ENCODE results near the gene ADAM10.
"Not testable (repeated sequence)": the region's sequence is repeated elsewhere in the genome, so short reads cannot be mapped to it uniquely, and the experiment has no call there.

ADAM10 gene

DNA sequence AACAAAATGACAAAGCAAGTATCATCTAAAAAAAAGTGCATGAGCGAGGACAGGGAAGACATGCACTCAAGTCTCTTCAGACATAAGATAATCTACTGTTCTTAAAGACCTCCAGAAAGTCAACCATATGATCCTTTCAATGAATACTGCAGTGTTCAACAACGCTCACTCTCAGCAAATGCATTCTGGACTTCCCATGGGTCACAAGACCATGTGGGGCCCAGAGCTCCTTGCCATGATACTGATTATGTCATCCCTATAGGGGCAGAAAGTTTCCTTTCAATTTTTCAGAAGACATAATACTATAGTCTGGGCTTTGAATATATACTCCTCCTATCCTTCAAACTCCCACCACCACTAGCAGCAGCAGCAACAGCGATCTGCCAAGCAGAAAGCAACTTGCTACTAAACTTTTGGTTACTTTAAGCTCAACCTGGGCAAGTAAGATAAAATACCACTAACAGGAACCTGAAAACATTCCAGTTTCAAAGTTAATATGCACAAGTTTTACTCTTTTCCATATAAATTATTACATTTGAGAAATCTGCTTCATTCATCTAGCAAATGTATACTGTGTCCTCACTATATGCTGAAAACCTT, 143.5 kb downstream of the ADAM10 start:
- DNase-seq = no peak

DNA sequence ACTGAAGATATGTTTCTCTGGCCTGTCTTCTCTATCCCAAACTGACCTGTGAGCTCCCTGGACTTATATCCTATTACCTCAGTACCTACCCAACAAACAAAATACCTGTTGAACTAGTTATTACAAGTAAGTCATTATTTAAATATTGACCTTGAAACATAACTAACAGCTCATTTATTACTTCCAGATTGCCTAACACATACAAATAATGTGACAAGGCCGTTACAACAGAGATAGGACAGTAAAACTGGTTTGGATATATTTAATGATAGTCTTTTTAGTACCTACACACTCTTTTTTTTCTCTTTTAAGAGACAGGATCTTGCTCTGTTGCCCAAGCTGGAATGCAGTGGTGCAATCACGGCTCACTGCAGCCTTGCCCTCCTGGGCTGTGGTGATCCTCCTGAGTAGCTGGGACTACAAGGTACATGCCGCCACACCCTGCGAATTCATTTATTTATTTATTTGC, 145.0 kb downstream of the ADAM10 start:
- no peak for DNase-seq

DNA sequence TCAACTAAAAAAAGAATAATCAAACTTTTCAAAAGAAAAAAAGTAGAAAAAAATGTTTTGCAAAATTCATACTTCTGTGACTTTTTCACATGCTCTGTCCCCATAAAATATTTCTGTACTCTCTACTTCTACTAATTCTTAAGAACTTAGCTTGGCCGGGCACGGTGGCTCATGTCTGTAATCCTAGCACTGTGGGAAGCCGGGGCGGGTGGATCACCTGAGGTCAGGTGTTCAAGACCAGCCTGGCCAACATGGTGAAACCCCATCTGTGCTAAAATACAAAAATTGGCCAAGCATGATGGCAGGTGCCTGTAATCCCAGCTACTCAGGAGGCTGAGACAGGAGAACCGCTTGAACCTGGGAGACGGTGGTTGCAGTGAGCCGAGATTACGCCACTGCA, 145.6 kb downstream of the ADAM10 start:
- DNase-seq = not testable (repeated sequence)

DNA sequence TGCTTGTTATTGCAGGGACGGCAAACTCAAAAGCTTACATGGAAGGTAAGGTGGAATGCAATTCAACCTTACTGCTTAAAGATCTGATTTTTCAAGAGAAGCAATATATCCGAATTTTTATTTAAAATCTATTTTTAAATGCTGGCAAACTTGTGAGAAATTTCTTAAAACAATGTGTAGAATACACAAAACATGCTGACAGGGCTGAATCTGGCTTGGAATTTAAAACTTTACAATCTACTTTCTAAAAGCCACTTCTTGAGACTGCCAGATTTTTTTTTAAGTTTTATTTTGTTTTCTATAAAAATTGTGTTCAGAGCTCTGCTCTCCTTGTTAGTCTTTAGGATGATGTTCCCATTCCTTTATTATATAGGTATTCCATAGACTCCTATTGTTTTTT, 146.7 kb downstream of the ADAM10 start:
- no peak for DNase-seq

DNA sequence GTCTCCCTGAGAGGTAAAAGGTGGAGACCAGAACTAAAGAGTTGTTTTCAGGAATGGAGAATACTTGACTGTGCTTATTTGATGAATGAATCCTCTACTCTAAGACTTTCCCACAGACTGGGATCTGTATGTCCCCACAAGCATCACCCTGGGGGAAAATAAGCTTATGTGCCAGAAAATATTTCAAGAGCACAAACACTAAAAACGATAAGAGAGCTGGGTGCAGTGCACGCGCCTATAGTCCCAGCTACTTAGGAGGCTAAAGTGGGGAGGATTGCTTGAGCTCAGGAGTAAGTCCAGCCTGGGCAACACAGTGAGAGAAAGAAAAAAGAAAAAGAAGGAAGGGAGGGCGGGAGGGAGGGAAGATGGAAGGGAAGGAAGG, 150.7 kb downstream of the ADAM10 start:
- DNase-seq = no peak

DNA sequence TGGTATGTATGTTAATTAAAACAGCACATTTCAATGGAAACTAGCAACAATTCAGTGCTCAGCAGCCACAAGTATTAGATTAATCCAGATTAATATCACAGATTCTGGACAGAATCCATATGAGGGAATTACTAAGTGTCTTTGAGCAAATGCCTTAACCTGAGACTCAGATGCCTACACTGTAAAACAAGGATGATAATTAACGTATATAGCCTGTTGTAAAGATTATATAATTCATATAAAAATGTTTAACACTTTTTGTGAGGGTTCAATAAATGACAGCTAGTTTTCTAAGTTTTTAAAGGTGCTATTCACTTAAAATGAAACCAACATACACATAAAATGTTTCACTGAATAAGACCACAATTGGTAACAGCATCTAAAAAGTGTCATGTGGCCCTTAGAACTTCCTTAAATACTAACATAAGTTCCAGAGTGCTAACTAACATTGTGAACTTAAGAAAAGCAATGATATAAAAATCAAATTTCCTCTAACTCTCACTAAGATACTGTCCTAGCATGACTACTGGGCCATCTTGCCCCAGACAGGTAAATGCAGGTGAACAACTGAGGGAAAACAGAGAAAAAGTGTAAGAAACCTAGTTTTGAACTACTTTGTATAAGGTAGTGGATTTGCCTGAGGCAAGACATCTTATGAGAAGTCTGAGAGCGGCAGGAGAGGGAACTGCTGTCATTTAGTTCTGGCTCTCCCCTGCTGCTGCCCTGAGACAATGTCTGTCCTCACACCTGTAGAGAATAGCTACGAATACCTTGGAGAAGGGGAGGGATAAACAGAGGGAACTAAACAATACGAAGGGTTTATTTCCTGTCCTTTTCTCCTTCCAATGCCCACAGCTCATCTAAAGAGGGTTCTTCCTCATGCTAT, 151.3 kb downstream of the ADAM10 start:
- no peak for DNase-seq

DNA sequence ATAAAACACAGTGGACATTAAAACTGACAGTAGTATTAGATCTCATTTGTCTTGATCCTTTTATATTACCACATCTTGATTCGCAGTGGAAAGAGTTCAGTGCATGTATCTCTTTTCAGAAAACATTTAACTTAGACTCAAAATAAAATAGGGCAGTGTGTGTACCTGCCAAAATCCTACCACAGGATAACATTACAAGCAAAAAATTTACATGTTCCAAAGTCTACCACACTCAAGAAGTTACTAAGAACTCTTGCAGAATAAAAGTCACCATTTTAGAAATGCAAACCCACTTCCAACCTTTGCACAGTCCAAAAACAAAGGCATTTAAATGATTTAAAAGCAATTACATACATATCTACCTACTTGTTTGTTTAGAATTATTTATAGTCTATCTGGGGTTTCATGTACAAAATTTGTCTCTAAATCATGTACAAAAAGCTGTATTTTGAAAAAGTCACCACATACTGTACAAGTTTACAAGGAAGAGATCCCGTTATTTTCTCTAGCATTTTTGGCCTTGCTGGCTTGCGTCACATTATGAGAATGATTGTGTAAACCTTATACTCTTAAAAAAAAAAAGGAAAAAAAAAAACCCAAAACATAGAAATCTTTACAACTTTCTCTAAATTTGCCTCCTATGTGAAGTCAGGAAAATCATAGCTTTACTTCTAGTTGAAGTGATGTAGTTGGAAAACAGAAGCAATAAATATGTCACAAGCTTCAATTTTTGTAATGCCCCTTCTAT, 153.8 kb downstream of the ADAM10 start:
- no peak for DNase-seq

DNA sequence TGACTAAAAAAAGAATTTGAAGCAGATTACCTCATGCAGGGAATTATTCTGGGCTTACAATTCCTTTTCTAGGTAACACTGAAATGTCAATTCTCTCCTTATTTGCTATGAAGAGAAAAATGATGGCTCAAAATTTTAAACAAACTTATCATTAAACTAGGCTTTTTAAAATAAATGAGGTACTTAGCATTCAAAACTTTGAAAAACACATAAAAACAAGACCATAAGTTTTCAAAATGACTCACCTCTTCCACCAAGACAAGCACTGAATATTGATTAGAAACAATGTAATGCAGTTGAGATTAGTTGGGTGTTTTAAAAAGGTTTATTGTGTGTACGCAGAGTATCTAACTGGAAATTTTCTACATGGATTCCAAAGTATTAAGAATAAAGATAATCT, 154.6 kb downstream of the ADAM10 start:
- no peak for DNase-seq

DNA sequence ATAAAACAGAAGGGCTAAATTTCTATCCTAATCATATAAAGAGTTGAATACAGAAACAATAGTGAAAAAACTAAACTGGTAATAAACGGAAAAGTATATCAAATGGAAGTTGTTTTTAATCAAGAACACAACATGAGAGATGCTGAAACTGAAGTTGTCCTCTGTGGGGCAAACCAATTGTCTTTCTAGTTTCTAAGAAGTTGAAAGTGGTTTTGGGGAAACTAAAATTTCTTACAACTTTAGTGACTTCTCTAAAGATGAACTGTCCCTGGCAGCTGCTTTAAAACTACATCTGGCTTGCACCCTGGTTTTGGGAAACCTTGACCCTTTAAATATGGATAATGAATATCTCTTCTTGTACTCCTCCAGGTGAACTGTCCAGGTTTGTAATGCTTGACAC, 155.6 kb downstream of the ADAM10 start:
- no peak for DNase-seq

DNA sequence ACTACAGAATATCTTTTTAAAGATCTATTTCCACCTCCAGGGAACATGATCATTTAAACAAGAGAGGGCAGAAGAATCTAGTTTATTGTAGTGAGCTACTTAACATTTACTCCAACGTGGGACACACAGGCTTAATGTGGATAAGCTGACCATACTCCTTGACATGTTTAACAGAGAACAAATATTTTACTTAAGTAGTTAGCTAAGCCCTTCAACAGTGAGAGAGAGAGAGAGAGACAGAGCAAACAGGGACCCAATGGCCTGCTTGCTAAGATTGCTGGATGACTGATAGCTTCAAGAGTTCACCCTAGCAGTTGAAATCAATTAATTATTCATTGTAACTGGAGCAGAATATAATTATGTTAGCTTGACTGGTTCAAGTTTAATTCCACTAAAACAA, 158.6 kb downstream of the ADAM10 start:
- DNase-seq = no peak

DNA sequence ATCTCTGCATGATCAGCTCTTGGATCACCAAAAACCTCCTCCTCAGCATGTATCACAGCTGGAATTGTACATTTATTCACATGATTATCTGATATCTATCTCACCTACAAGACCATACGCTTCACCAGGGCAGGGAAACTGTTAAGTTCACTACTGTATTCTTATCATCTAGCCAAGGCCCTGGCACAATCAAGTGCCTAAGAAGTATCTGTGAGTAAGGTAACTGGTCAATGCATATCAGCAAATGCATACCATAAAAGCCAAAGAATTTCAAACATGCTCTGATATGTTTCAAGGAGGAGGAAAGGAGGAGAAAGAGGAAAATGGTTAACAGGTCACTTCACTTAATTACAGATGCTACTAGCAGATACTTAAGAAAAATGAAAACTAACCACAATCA, 159.3 kb downstream of the ADAM10 start:
- DNase-seq = no peak

DNA sequence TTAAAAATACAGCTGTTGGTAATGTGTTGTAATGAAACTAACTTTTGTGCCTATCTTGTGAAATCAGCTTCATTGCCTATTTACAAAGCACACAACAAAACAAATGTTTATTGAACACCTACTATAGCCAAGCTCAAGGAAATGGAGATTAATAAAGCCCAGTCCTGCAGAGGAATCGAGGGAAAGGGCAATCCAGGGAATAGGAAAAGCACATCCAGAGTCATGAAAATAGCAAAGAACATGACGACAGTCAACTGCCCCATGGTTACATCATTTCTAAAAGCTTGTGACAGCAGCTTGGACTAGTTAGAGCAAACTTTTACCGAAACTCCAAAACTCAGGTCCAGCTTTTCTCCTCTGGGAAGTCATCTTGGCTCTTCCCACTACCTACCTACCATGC, 160.5 kb downstream of the ADAM10 start:
- no peak for DNase-seq

DNA sequence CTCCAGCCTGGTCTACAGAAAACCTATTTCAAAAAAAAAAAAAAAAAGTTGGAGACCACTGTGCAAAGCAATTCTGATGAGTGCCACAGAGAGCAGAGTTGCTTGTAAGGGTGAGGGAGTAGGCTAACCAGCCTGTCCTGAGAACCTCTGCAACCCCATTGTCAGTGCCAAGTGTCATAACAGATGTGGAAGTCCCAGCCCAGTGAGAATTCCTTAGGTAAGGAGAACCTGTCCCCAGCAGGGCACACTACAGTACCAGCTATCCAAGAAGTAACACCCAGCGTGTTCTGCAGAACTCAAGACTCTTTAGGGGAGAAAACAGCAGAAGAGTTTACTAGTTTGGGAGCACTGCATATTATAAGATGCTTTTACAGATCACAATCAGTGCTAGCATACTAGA, 161.4 kb downstream of the ADAM10 start:
- no peak for DNase-seq

DNA sequence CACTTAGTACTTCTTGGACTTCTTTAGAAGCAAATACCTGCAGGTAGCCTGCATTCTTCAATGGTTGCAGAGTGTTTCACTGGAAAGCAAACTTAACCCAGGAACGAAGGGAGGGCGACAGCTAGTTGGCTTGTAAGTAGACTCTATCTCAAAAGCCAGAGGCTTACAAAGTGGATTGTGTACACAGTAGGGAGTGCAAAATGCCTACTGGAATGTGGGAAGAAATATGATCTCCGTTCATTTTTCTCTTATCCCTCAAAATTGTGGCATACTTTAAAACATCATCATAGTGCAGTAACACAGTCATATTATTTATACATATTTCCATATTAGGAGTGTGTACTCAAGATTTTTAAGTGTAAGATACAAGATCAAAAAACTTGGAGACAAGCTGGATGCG, 162.0 kb downstream of the ADAM10 start:
- DNase-seq = no peak

DNA sequence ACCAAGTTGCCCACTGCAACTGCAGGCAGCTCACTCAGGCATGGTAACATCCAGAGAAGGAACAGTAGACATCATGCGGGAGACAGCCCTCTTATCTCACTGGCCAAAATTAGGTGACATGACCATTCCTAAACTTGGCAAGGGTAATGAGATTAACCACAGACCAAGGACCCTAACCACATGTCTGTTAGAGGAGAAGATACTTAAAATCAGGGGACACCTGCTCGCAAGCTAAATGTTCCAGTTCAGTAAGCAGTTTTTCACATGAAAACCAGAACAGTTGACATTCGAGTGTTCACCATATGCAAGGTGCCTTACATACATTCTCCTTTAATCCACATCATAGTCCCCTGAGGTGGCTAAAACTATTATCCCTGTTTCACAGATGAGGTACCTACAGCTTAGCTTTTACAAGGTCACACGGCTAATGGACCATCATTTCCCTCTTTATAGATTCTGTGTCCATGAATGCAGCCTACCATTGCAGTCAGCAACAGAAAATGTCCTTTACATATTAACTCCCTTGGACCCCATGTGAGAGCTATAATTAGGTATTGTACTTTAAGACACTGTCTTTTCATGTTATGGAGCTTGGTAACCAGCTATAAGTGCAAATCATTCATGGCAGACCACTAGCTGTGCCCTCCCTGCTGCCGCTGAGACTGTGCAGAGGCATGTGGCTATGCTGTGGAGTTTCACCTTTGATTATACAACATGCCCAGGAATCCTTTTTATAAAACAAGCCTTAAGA, 163.6 kb downstream of the ADAM10 start:
- DNase-seq = no peak

DNA sequence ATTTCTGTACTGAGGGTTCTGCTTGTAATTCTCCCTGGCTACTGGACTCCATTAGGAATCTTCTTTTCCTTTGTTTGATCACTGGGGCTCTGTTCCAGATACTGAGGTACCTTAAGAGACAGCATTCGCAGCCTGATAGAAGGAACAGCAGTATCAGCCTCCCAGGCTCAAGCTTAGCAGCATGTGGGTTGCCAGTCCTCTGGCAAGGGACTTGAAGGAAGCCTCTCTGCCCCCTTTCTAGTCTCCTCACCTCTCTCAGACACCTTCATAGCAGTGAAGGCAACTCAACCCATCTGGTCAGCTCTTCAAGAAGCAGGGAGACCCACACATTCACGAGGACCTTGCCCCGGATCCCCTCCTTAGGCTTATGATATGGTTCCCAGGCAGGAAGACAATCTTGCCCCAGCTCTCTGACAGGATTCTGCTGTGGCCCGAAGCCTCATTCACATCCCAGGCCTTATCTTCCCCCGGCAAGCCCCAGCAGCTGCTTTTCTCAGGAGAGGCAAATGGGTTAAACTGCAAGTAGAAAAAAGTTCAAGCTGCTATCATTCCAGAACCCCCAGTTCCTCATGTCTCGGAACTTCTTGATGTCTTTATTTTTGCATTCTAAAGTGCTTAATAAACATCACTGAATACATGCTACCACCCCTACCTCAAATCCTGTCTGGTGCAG, 164.6 kb downstream of the ADAM10 start:
- no peak for DNase-seq

DNA sequence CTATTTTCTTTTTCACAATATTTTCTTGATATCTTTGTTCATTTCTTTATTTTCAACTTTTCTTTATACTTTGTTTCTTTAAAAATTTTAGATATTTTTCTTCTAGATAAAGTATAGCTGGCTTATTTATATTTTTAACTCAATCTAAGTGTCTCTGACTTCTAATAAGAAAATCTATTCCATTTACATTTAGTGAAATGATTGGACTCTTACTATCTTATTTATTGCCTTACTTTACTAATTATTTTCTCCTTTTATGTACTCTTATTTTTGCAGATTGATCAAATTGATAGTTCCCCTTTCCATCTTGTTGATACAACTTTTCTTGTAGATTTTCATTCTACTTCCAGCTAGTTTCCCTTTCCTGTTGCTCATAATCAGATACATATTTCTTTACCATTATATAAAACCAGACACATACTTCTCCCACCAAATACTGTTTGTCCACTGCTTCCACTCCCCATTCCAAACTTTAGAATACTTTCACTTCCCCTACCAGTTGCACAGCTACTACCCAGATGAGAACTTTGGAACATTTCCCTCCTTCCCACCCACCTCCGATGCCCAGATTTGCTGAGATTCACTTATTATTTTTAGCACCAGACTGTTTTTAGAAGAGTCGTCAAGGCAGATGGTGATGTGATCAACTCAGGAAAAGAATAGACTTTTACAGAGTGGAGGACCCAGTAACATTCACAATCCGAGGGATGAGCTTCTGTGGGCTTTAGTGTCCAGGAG, 166.2 kb downstream of the ADAM10 start:
- DNase-seq = no peak

DNA sequence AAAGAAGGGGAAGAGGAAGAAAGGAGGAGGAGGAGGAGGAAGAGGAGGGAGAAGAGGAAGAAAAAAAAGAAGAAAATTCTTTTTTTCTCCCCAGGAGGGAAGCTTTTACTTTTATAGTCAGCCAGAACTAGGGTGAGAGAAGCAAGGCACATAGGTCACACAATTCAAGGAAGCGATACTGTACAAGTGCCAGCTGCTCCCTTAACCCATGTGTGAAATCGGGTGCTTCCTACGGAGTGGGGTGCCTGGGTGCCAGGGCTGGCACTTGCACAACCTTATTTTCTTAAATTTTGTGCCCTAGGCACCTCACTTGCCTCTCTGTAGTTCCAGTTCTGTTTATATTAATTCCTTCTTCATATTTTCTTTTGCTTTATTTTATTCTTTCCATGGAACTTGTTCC, 167.3 kb downstream of the ADAM10 start:
- DNase-seq = no peak

DNA sequence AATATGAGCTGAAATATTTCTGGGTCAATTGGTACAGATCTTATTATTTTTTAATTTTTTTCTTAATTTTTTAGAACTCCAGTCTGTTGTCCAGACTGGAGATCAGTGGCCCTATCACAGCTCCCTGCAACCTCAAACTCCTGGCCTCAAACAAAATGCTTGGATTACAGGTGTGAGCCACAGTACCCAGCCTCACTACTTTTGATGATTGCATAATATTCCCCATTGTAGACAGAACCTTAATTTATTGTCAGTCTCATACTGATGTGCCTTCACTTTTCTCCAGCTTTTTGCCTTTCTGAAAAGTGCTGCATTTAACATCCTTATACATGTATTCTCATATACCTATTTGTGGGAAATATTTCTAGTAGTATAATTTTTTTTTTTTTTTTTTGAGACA, 172.8 kb downstream of the ADAM10 start:
- no peak for DNase-seq

DNA sequence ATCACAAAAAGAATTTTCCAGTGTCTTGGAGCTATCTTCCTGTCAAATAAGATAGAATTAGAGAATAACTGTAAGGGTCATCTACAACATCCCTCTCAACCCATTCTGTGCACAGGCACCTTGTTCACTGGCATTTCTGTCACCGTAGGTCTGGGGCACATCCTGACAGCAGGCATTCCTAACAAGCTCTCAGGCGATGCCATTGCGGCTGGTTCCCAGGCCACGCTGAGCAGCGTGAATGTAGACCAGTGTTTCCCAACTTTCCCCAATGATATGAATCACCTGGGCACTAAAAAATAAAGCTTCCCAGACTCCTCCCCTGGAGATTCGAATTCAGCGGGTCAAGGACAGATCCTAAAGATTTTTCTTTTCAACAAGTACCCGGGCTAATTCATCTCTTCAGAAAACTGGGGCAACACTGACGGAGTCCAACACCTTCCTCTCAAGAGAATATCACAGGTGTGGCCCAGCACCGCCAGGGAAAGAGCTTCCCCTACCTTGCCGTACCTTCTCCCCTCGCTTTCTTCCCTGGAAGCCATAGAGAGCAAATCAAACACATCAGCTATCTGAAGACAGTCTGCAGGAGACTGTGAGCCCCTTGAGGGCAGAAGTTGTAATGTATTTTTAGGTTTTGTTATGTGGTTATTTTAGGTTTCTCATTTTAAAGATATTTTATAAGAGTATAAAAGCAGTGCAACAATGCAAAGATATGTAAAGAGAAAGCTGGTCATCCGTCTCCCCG, 174.3 kb downstream of the ADAM10 start:
- DNase-seq = no peak

DNA sequence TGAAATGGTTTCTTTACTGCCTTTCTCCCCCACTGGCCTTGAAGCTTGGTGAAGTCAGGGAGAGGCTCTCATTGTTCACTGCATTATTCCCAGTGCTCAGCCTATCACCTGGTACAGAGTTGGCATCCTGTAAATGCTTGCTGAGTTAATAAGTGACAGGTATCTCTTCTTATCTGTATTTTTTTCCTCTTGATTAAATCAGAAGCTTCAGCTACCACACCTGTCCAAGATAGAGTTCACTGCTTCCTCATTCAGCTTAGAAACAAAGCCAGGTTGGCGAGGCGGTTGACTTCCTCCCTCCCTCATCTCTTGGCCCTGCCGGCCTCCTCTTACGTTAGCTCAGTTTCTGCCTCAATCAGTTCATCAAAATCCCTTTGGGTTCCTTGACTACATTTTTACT, 174.9 kb downstream of the ADAM10 start:
- no peak for DNase-seq
